HG03060 (cell line): ENCODE measurements around the gene PTTG1.
"Not testable (repeated sequence)": the region's sequence is repeated elsewhere in the genome, so short reads cannot be mapped to it uniquely, and the experiment has no call there.

ENCODE experiments used
- ATAC-seq: cut with Tn5 transposase; IDR thresholded peaks from one replicate; pipeline ENCODE4 v1.9.1; 2021; ENCODE audit warnings: low read depth, moderate number of reproducible peaks; ENCODE audit not compliant: unreplicated experiment

The PTTG1 gene

GRCh38 chr5:160419458-160420330, 2.0 kb upstream of the PTTG1 start:
- peak; percentile 24 for ATAC-seq

DNA sequence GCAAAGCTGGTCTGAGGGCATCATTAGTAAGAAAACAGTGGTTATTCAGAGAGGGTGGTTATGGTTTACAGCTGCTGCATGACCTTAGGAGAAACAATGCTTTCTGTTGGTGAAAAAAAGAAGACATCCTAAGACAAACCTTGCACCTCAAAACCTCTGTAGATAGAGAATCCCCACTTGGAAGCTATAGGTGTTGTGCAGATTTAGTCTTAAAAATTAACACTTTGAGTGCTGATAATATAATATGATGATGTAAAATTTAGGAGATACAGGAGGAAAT, 1.4 kb upstream of the PTTG1 start:
- no peak for ATAC-seq

DNA sequence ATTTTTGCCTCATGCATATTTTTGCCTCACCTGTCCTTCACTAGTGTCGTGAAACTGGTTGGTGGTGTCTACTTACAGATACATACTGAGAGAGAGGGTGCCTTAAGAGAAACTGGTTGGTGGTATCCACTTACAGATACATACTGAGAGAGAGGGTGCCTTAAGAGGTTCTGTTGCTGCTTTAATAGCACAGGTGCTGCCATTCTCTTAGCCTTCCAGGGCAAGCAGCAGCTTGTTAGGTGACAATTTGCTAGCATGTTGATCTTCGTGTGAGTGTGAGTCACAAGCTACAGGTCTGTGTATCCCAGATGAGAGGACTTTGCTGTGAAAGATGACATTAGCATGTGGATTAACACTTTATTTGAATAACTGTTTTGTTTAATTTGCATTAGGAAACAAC, 1.4 kb downstream of the PTTG1 start:
- no peak for ATAC-seq

DNA sequence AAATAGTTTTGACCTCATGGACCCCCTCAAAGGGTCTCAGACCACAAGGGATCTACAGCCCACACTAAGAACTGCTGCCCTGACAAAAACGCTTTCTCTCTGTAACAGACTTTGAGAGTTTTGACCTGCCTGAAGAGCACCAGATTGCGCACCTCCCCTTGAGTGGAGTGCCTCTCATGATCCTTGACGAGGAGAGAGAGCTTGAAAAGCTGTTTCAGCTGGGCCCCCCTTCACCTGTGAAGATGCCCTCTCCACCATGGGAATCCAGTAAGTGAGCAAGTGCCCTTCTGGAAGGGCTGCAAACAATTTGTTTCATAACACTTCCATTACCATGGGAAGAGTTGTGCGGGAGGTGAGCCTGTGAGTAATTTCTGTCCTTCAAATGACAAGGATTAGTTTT, 6.0 kb downstream of the PTTG1 start:
- ATAC-seq = no peak

- ATAC-seq = peak; percentile 32
These were observed 10.5 kb downstream of the PTTG1 start for GRCh38 chr5:160432196-160432595.

DNA sequence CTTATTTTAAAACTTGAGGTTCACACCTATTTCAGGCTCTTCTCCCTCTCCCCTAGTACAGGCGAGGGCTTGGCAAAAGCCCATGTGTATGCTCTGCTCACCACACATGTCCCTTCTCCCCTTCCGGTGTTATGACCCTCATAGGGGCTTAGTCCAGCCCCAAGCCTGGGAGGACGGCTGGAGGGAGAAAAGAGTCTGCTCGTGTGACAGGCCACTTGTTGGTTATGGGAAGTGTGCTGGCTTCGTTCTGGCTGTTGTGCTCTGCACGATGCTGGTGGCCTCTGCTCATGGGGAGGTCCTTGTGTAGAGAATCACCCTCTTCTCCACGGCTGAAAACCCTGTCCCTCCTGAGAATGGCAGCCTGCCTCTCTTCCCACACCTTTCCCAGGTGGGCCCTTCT, 11.1 kb downstream of the PTTG1 start:
- ATAC-seq = no peak

DNA sequence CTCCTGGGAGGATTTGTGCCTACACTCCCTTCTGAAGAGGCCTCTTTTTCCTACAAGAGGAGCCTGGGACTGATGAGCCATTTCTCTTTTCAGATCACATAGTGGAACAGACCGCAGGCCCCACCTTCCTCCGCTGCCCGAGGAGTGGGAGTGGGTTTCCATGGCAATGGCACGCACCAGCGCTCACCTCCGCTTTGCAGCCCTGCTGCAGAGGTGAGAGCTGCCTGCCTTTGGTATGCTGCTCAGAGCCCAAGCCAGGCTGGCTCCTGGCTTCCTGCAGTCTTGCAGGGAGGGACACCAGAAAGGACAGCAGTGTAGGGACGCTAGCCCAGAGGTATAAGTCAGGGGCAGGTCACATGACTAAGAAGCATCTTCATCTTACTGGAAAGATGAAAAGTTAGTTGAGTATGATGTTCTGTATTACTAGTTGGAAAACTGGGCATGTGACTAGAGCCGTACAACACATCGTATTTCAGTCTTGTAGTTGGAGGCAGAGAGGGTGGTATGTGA, 12.4 kb downstream of the PTTG1 start:
- ATAC-seq = peak; percentile 66

DNA sequence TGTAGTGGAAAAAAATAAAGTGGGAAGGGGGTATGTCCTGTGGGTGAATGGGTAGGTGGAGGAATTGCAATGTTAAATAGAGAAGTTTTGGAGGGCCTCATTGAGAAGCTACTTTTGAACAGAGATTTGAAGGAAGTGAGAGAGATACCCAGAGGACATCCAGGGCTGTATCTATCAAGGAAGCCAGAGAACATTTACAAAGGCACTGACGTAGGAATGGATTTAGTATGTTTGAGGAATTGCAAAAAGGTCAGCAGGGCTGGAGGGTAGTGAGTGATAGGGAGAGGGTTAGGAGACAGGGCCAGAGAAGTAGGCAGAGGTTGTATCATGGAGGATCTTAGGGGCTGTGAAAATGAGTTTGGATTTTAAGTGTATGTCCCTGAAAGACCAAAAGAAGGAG, 13.9 kb downstream of the PTTG1 start:
- no peak for ATAC-seq

GRCh38 chr5:160436017-160436416, 14.4 kb downstream of the PTTG1 start:
- no peak for ATAC-seq

DNA sequence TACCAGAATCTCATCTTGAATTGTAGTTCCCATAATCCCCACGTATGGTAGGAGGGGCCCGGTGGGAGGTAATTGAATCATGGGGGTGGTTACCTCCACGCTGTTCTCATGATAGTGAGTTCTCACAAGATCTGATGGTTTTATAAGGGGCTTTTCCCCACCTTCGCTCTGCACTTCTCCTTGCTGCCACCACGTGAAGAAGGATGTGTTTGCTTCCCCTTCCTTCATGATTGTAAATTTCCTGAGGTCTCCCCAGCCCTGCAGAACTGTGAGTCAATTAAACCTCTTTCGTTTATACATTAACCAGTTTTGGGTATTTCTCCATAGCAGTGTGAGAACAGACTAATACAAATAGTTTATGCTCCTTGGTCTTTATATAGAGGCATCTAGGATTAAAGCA, 15.0 kb downstream of the PTTG1 start:
- not testable (repeated sequence) for ATAC-seq

DNA sequence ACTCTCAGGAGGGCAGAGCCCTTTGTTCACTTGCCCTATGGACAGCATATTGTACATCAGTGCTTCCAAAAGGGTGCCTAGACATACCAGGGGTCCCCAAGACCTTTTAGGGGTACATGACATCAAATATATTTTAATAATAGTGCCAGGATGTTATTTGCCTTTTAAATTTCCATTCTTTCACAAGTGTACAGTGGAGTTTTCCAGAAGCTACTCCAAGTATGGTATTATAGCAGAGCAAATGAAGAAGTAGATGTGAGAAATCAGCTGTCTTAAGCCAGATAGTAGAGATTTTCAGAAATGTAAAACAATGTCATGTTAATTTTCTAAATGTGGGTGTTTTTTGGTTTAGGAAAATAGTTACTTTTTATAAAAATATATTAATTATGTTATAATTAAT, 15.6 kb downstream of the PTTG1 start:
- no peak for ATAC-seq

DNA sequence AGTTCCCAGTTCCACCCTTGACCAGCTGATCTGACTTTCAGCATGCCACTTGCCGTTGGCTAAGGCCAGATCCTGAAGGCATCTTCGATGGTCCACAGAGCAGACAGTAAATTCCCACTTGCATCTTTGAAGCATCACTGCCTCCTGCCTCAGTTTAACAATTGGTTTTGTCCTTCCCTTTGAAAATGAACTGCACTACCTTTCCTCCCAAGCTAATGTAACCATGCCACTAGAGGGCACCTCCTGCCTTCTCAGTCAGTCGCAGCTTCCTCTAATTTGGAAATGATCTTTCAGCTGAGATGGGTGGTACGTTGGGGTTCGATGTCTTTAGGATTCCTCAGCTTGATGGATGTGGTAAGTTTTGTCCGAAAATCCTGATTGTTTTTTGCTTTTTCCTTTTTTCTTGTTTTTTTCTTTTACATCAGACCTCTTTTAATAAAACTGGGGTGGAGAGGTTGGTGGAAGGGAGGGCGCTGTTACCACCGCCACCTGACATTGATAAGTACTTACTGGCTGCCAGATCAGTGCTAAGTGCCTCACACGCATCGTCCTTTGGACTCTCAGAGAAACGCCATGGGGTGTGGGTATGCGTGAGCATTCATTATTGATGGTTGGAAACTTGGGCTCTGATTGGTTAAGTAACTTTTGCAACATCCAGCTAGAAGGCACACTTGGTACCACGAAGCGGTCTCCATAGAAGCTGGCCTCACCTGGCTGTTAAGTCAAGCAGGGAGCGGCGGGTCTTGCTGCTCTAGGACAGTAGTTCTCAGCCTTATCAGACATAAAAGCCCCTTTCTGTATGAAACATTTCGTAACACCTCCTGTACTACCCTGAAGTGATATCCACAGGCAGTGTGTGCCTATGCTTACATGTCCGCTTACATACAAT, 16.9 kb downstream of the PTTG1 start:
- peak; percentile 21 for ATAC-seq

DNA sequence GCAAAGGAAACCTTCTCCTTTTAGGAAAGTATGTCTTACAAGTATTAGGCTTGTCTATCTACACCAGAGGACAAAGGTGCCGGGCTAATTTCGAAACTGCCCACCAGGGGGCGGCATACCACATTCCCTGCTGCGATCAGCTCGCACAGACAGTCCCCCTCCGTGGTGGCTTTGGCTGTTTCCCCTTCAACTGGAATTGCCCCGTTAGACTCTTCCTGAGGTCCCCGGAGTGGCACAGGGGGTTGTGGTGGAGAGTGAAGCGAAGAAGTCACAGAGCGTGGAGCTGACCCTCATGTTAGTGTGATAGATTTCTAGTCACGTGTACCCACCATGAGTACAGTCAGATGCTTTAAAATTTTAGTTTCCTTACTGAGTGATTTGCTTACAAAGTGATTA, 17.5 kb downstream of the PTTG1 start:
- ATAC-seq = peak; percentile 34

GRCh38 chr5:160441311-160441781, 19.7 kb downstream of the PTTG1 start:
- no peak for ATAC-seq

- ATAC-seq = peak; percentile 15
These were observed 21.3 kb downstream of the PTTG1 start for GRCh38 chr5:160442824-160443431.

- no peak for ATAC-seq
These were observed 22.8 kb downstream of the PTTG1 start for GRCh38 chr5:160444407-160444806.

GRCh38 chr5:160445132-160445531, 23.5 kb downstream of the PTTG1 start:
- peak; percentile 28 for ATAC-seq

GRCh38 chr5:160445751-160446150, 24.1 kb downstream of the PTTG1 start:
- ATAC-seq = no peak

GRCh38 chr5:160448886-160449285, 27.2 kb downstream of the PTTG1 start:
- no peak for ATAC-seq

DNA sequence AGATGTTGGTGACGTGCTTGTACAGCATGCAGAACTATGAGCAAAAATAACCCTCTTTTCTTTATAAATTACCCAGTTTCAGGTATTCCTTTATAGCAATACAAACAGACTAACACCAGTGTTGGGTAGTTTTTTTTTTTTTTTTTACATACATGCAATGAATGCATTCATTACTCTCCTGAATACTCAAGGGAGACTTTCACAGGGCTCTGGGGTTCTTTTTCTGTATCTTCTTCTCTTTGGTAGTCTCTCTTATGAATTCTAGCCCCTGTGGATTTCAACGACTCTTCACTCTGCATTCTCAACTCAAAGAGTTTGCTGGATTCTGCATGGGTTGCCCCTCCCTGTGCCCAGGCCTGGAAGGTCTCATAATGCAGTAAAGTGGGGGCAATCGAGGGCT, 27.8 kb downstream of the PTTG1 start:
- ATAC-seq = no peak
